ENCODE results near the gene MYO18A.

The MYO18A gene

DNA sequence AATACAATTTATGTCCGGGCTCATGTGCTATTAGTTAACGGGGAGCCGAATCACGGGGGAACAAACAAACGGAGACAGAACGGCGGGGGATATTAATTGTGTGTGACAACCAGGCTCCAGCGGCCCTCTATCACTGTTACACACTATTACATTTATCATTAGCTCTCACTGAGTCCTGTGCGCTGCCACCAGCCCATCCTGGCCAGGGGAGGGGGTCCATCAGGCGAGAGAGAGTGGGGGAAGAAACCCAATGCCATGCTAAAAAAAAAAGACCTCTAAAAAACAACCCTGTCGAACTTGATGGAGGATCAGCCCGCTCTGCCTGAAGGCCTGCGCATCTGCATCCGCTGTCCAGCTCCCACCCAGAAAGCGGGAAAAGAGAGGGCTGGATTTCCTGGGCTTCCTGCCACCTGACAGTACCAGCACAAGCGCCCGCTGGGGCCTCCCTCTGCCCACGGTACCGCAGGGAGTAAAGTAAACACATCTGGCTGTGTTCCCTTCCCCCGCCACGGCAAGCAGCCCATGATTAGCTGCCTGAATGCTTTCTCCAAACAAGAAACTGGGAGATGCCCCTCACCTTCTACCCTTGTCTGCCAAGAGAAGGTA is 95.6 kb downstream of the MYO18A start:
- H3K27me3 ChIP-seq (ENCODE audit: insufficient read depth, poor library complexity, severe bottlenecking) = no peaks in the 10 kb centered on the region
- H3K27ac ChIP-seq (replicated peaks) = no peak overlapping the region

GRCh38 chr17:29080965-29081364 is 99.2 kb downstream of the MYO18A start:
- no peak for DNase-seq (ENCODE audit: low read depth in 1 of 2, low spot score in 1 of 2)
- H3K27me3 ChIP-seq (ENCODE audit: insufficient read depth, poor library complexity, severe bottlenecking) = no peaks in the 10 kb centered on the region
- H3K27ac ChIP-seq (replicated peaks) = no peak overlapping the region
- TF ChIP-seq SPI1 (IDR thresholded peaks at IDR 0.05; ENCODE audit: borderline replicate concordance, low read depth) (no peak), CTCF (IDR thresholded peaks at IDR 0.05; ENCODE audit: insufficient read depth, low read length) (no peak), POLR2AphosphoS5 (IDR thresholded peaks at IDR 0.05; ENCODE audit: low read depth) (no peak), GABPA (IDR thresholded peaks at IDR 0.05; ENCODE audit: low read depth) (no peak)
- TF ChIP-seq, protein P1, sequence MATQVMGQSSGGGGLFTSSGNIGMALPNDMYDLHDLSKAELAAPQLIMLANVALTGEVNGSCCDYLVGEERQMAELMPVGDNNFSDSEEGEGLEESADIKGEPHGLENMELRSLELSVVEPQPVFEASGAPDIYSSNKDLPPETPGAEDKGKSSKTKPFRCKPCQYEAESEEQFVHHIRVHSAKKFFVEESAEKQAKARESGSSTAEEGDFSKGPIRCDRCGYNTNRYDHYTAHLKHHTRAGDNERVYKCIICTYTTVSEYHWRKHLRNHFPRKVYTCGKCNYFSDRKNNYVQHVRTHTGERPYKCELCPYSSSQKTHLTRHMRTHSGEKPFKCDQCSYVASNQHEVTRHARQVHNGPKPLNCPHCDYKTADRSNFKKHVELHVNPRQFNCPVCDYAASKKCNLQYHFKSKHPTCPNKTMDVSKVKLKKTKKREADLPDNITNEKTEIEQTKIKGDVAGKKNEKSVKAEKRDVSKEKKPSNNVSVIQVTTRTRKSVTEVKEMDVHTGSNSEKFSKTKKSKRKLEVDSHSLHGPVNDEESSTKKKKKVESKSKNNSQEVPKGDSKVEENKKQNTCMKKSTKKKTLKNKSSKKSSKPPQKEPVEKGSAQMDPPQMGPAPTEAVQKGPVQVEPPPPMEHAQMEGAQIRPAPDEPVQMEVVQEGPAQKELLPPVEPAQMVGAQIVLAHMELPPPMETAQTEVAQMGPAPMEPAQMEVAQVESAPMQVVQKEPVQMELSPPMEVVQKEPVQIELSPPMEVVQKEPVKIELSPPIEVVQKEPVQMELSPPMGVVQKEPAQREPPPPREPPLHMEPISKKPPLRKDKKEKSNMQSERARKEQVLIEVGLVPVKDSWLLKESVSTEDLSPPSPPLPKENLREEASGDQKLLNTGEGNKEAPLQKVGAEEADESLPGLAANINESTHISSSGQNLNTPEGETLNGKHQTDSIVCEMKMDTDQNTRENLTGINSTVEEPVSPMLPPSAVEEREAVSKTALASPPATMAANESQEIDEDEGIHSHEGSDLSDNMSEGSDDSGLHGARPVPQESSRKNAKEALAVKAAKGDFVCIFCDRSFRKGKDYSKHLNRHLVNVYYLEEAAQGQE (IDR thresholded peaks at IDR 0.05; ENCODE audit: insufficient replicate concordance, low read depth) = no peak
- H3K4me3 ChIP-seq (replicated peaks; ENCODE audit: insufficient read depth, low read length) = no peak overlapping the region

More for the DNA sequence above, 95.6 kb downstream of the MYO18A start:
- DNase-seq (ENCODE audit: low read depth in 1 of 2, low spot score in 1 of 2) = no peak
- no peak overlapping the region for H3K4me3 ChIP-seq (replicated peaks; ENCODE audit: insufficient read depth, low read length)
- TF ChIP-seq POLR2AphosphoS5 (IDR thresholded peaks at IDR 0.05; ENCODE audit: low read depth) (no peak), SPI1 (IDR thresholded peaks at IDR 0.05; ENCODE audit: borderline replicate concordance, low read depth) (no peak)
- TF ChIP-seq, protein P1 (IDR thresholded peaks at IDR 0.05; ENCODE audit: insufficient replicate concordance, low read depth) = no peak

DNA sequence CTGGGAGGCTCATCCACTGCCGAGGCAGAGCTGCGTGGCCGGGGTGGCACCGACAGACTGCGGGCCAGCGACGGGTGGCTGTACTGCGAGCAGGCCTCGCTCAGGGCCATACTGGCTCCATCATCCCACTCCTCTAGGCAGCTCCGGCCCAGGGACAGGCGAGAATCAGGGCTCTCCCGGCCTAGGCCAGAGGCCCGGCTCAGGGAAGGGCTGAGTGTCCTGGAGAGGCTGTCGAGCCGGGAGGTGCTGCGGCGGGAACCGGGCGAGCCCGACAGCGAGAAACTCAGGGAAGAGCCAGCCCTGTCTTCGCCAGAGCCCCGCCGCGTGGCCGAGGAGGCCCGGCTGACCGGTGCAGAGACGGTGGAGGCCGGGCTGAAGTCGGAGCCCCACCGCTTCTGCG is 99.9 kb downstream of the MYO18A start:
- no peak for DNase-seq (ENCODE audit: low read depth in 1 of 2, low spot score in 1 of 2)
- Histone ChIP-seq H3K27me3 (ENCODE audit: insufficient read depth, poor library complexity, severe bottlenecking) (no peaks in the 10 kb centered on the region), H3K27ac (replicated peaks) (no peak overlapping the region), H3K4me3 (replicated peaks; ENCODE audit: insufficient read depth, low read length) (no peak overlapping the region)
- no peak for TF ChIP-seq CTCF (IDR thresholded peaks at IDR 0.05; ENCODE audit: insufficient read depth, low read length)
- no peak for TF ChIP-seq POLR2AphosphoS5 (IDR thresholded peaks at IDR 0.05; ENCODE audit: low read depth)
- no peak for TF ChIP-seq SPI1 (IDR thresholded peaks at IDR 0.05; ENCODE audit: borderline replicate concordance, low read depth)
- TF ChIP-seq, protein P1 (IDR thresholded peaks at IDR 0.05; ENCODE audit: insufficient replicate concordance, low read depth) = no peak
- no peak for TF ChIP-seq GABPA (IDR thresholded peaks at IDR 0.05; ENCODE audit: low read depth)
